IMR-90 (cell line): Measurements from ENCODE around the gene IER3. TPM values are rescaled to one million over a fixed set of nuclear protein-coding genes. Genes with fewer than 3 reads are reported as not detected.

Source experiments
- MAZ ChIP-seq: IDR thresholded peaks from 2 replicates; pipeline ENCODE4 v1.6.1; 2012; ENCODE audit warnings: low read depth, mild to moderate bottlenecking, low read length, improper control_type of control experiment, moderate library complexity, borderline replicate concordance
- NFE2L2 ChIP-seq: fragments of 150-350 bp; IDR thresholded peaks from 2 replicates; pipeline ENCODE4 v1.6.1; 2016; ENCODE audit warnings: low read depth, mild to moderate bottlenecking, low read length
- polyA plus RNA-seq, 3 experiments: library from polyadenylated mRNA; depleted of rRNA; stranded (reverse); fragments of >200 nt; gene quantifications; 2 replicates each; pipeline ENCODE4 v1.2.3, GENCODE V29; 2012; ENCODE audit warnings: low replicate concordance in 1 of 3
- total RNA-seq: library from RNA; depleted of rRNA; stranded (reverse); fragments of >200 nt; gene quantifications from 2 replicates; pipeline ENCODE4 v1.2.3, GENCODE V29; 2012

The IER3 gene
- total and polyA plus RNA-seq, 2 of the 4 experiments (the other 2 are of a cell fraction), result 38.4 to 159 TPM

DNA sequence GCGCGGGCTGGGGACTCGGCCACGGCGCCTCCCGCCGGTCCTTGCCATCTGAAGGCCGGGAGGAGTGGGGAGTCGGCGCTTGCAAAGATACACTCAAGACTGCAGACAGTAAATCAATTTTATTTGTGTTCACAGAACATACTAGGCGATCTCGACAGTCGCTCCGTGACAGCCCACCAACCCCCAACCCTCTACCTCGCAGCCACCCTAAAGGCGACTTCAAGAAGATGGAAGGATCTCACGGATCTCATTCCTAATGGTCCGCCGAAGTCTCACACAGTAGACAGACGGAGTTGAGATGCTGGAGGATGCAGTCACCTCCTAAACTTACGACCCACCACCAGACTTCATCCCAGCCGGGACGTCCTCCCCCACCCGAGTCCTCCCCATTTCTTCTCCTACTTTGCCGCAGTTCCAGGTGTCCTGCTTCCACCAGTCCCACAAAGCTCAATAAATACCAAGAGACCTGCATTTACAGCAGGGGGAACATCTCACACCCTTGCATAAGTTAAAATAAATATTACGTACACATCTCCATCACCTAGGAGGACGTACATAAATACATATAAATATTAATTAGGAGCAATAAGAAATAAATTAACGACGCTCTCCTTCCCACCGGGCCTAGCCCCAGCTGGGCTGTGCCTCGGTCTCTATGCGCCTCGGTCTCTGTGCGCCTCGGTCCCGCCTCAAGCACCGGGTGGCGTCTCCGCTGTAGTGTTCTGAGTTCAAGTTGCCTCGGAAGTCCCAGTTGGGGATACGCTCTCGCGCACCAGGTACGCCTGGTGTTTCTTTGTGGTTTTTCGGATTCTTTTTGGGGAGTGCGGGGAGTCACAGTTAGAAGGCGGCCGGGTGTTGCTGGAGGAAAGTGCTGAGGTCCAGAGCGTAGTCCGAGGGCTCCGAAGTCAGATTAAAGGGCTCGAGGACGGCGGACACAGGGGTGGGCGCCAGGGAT is 971 bp downstream of the IER3 start (continued):
- TF ChIP-seq NFE2L2, result peak; percentile 4; the same call in 1 of the 2 replicates
- TF ChIP-seq MAZ, result no peak
